Panc1 (cell line): Measurements from ENCODE around the gene GNAZ. TPM values are rescaled to one million over a fixed set of nuclear protein-coding genes. Genes with fewer than 3 reads are reported as not detected.

Experiments
- ATAC-seq: fragments of 200-7000 bp; cut with Tn5 transposase; 2 replicates; pipeline ENCODE4 v1.9.1; 2020; ENCODE audit warnings: mild to moderate bottlenecking, moderate library complexity
- BruUV-seq: library from RNA; stranded (reverse); fragments of 400-500 nt; replicated peaks from 2 replicates; lab custom pipeline; 2021; lab: Mats Ljungman, UMichigan
- CTCF ChIA-PET: fragments of 300-600 bp; sonication (Branson Sonifier 250); formaldehyde crosslinking; loops from one replicate; lab custom pipeline; 2022; ENCODE audit warnings: antibody characterized with exemption; lab: Charles Lee
- POLR2A ChIA-PET: fragments of 300-600 bp; sonication (Branson Sonifier 250); formaldehyde crosslinking; loops from one replicate; lab custom pipeline; 2022; ENCODE audit warnings: antibody characterized with exemption; lab: Charles Lee
- DNase-seq: peaks from one replicate; pipeline ENCODE4 v3.0.0-alpha.2; 2010; ENCODE audit warnings: low read depth, low spot score
- H3K27ac ChIP-seq: 2 replicates; pipeline ENCODE4 v1.5.1; 2011; ENCODE audit warnings: mild to moderate bottlenecking, low read length, inconsistent platforms
- H3K27me3 ChIP-seq: fragments of 200-500 bp; sonication (Bioruptor generic); 2 replicates; pipeline ENCODE4 v1.6.0; 2014; ENCODE audit warnings: low read length, inconsistent platforms; ENCODE audit not compliant: control insufficient read depth, insufficient read depth
- H3K36me3 ChIP-seq: fragments of 200-500 bp; sonication (Bioruptor generic); 2 replicates; pipeline ENCODE4 v1.5.1; 2014; ENCODE audit warnings: inconsistent platforms, mild to moderate bottlenecking, low read length, moderate library complexity; ENCODE audit not compliant: control insufficient read depth, insufficient read depth
- H3K4me1 ChIP-seq: 2 replicates; pipeline ENCODE4 v1.5.1; 2011; ENCODE audit warnings: inconsistent platforms, mild to moderate bottlenecking, low read length, moderate library complexity; ENCODE audit not compliant: control insufficient read depth, insufficient read depth
- H3K4me3 ChIP-seq, 2 experiments: 2 replicates each; pipeline ENCODE4 v1.5.1; 2011 to 2012; ENCODE audit warnings: low read depth in 2 of 2, low read length in 2 of 2, mild to moderate bottlenecking in 2 of 2, inconsistent platforms in 1 of 2, moderate library complexity in 1 of 2
- H3K9me3 ChIP-seq: fragments of 200-500 bp; sonication (Bioruptor generic); 2 replicates; pipeline ENCODE4 v1.5.1; 2014; ENCODE audit warnings: low read depth, mild to moderate bottlenecking, inconsistent platforms, low read length, moderate library complexity; ENCODE audit not compliant: control insufficient read depth, insufficient read depth
- CTCF ChIP-seq: fragments of 450-650 bp; IDR thresholded peaks from 2 replicates; pipeline ENCODE4 v1.5.1; 2017; ENCODE audit warnings: mild to moderate bottlenecking
- POLR2AphosphoS5 ChIP-seq: IDR thresholded peaks from 2 replicates; pipeline ENCODE4 v1.6.1; 2012; ENCODE audit warnings: mild to moderate bottlenecking, low read depth, low read length, moderate library complexity
- REST ChIP-seq, 2 experiments: IDR thresholded peaks; 2 replicates each; pipeline ENCODE4 v1.6.1; 2011 to 2012; ENCODE audit warnings: low read depth in 2 of 2, control low read depth in 1 of 2, low read length in 1 of 2, mild to moderate bottlenecking in 1 of 2, moderate library complexity in 1 of 2; ENCODE audit not compliant: insufficient read depth in 1 of 2
- SIN3A ChIP-seq: IDR thresholded peaks from 2 replicates; pipeline ENCODE4 v1.6.1; 2012; ENCODE audit warnings: low read depth, mild to moderate bottlenecking, low read length, moderate library complexity, borderline replicate concordance; ENCODE audit not compliant: insufficient read depth
- TCF7L2 ChIP-seq: IDR thresholded peaks from 2 replicates; pipeline ENCODE4 v1.6.1; 2011; ENCODE audit warnings: mild to moderate bottlenecking, low read depth, low read length, inconsistent platforms
- in situ Hi-C: cut with HindIII; loops from 2 replicates; pipeline ENCODE4 v1.10.0; 2016; ENCODE audit warnings: low sequenced_read_pairs, low pct_unique_long_range_greater_than_20kb
- intact Hi-C: fragments of 100-400 bp; cut with micrococcal nuclease; formaldehyde crosslinking; loops from one replicate; pipeline ENCODE4 v1.10.0; 2022; ENCODE audit not compliant: unreplicated experiment
- total RNA-seq: library from RNA; stranded (reverse); gene quantifications from one replicate; pipeline ENCODE4 v1.2.1, GENCODE V29; 2021; ENCODE audit not compliant: unreplicated experiment

GNAZ gene
- total RNA-seq, 1 experiment from 2014 or later, result 11.9 TPM

GRCh38 chr22:23054531-23055257 lies 15.6 kb upstream of the GNAZ start:
- no peak for DNase-seq
- H3K9me3 ChIP-seq, result no peaks in the 10 kb centered on the region
- ChIA-PET POLR2A (no interaction called here), CTCF (no interaction called here)
- no peak for TF ChIP-seq REST (IDR thresholded peaks at IDR 0.05; ENCODE audit: insufficient read depth in 1 of 2, low read depth in 2 of 2, low read length in 1 of 2)
- TF ChIP-seq CTCF, result no peak
- no peak for TF ChIP-seq TCF7L2
- no peak for TF ChIP-seq POLR2AphosphoS5
- TF ChIP-seq SIN3A, result no peak
- no peak overlapping the region for H3K27ac ChIP-seq
- intact Hi-C loops, result no loop called here
- no peaks in the 10 kb centered on the region for H3K4me1 ChIP-seq
- in situ Hi-C loops, result no loop called here
- H3K4me3 ChIP-seq, result no peak overlapping the region
- H3K36me3 ChIP-seq, result no peaks in the 10 kb centered on the region
- no peaks in the 10 kb centered on the region for H3K27me3 ChIP-seq
- no peak for ATAC-seq
- no TSS peak for BruUV-seq

- Histone ChIP-seq H3K4me3 (no peak overlapping the region), H3K27ac (no peak overlapping the region), H3K27me3 (no peaks in the 10 kb centered on the region), H3K9me3 (no peaks in the 10 kb centered on the region), H3K36me3 (no peaks in the 10 kb centered on the region), H3K4me1 (no peaks in the 10 kb centered on the region)
- no TSS peak for BruUV-seq
- TF ChIP-seq CTCF (no peak), SIN3A (no peak), TCF7L2 (no peak), REST (IDR thresholded peaks at IDR 0.05; ENCODE audit: insufficient read depth in 1 of 2, low read depth in 2 of 2, low read length in 1 of 2) (no peak), POLR2AphosphoS5 (no peak)
- POLR2A ChIA-PET, result no interaction called here
- CTCF ChIA-PET, result no interaction called here
- intact Hi-C loops, result no loop called here
- in situ Hi-C loops, result no loop called here
- no peak for ATAC-seq
- DNase-seq, result no peak
These were observed 14.7 kb upstream of the GNAZ start for GRCh38 chr22:23055449-23056179.
